GM12892 (cell line): Measurements from ENCODE around the gene TCF7L1.

ENCODE experiments used
- POLR2A ChIP-seq: IDR thresholded peaks from 2 replicates; pipeline ENCODE4 v1.6.1; 2011; ENCODE audit warnings: low read depth, low read length, control low read depth
- POLR2AphosphoS5 ChIP-seq: IDR thresholded peaks from 2 replicates; pipeline ENCODE4 v1.6.1; 2011; ENCODE audit warnings: low read depth, low read length, control low read depth

DNA sequence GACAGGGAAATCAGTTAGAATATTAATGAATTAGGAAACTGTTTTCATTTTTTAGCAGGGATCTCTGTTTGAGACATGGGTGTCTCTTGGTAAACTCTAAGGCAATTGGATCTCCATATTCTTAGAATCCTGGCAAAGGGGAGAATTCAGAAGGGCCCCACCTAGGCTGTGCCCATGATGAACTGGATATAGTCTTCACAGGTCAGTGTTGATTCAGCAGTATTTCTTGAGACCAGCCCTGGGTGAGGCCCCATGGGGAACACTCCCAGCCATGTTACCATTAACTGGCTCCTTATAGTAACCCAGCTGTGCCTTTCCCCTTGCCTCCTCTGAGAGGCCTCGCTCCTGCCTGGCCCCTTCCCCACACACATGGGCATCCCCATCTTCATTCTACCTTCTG is 76.7 kb downstream of the TCF7L1 start:
- TF ChIP-seq POLR2A (no peak), POLR2AphosphoS5 (no peak)
